DND-41 (cell line): Measurements from ENCODE around the gene SPINDOC.
A peak's percentile ranks its signal among the peaks of the same experiment; 100 is the strongest.

Experiments used
- ATAC-seq: fragments of 200-7000 bp; cut with Tn5 transposase; 3 replicates; pipeline ENCODE4 v1.9.1; 2021; ENCODE audit warnings: low read depth; ENCODE audit not compliant: insufficient read depth
- DNase-seq: peaks from one replicate; pipeline ENCODE4 v3.0.0-alpha.2; 2020
- H2AFZ ChIP-seq: 2 replicates; pipeline ENCODE4 v1.6.0; 2012; ENCODE audit warnings: low read depth, low read length
- H3K27ac ChIP-seq: 2 replicates; pipeline ENCODE4 v1.5.1; 2012; ENCODE audit warnings: low read length, inconsistent platforms
- H3K27me3 ChIP-seq: fragments of 200-600 bp; sonication (generic); 2 replicates; pipeline ENCODE4 v1.6.0; 2012; ENCODE audit warnings: low read length, mild to moderate bottlenecking, inconsistent platforms; ENCODE audit not compliant: insufficient read depth, poor library complexity
- H3K36me3 ChIP-seq: 2 replicates; pipeline ENCODE4 v1.5.1; 2012; ENCODE audit warnings: low read length, inconsistent platforms; ENCODE audit not compliant: insufficient read depth
- H3K4me1 ChIP-seq: 2 replicates; pipeline ENCODE4 v1.5.1; 2012; ENCODE audit warnings: mild to moderate bottlenecking, low read length; ENCODE audit not compliant: insufficient read depth
- H3K4me2 ChIP-seq: 2 replicates; pipeline ENCODE4 v1.6.0; 2012; ENCODE audit warnings: mild to moderate bottlenecking, moderate library complexity, low read length, inconsistent platforms; ENCODE audit not compliant: insufficient read depth
- H3K4me3 ChIP-seq, 2 experiments: fragments of 200-600 bp in 1 of 2; shearing (Covaris generic) in 1 of 2; 2 replicates each; pipeline ENCODE4 v1.5.1; 2012 to 2016; ENCODE audit warnings: inconsistent platforms in 2 of 2, low read length in 2 of 2, mild to moderate bottlenecking in 2 of 2, low read depth in 1 of 2, moderate library complexity in 1 of 2
- H3K79me2 ChIP-seq: 2 replicates; pipeline ENCODE4 v1.6.0; 2012; ENCODE audit warnings: low read length, inconsistent platforms; ENCODE audit not compliant: insufficient read depth
- H3K9ac ChIP-seq: 2 replicates; pipeline ENCODE4 v1.6.0; 2012; ENCODE audit warnings: low read depth, mild to moderate bottlenecking, inconsistent platforms, low read length, moderate library complexity
- H3K9me3 ChIP-seq: 2 replicates; pipeline ENCODE4 v1.5.1; 2012; ENCODE audit warnings: low read length, moderate library complexity, mild to moderate bottlenecking, inconsistent platforms; ENCODE audit not compliant: insufficient read depth, severe bottlenecking
- H4K20me1 ChIP-seq: 2 replicates; pipeline ENCODE4 v1.6.0; 2012; ENCODE audit warnings: low read length; ENCODE audit not compliant: insufficient read depth
- CTCF ChIP-seq: IDR thresholded peaks from 2 replicates; pipeline ENCODE4 v1.5.1; 2012; ENCODE audit warnings: borderline replicate concordance, low read length, moderate library complexity, mild to moderate bottlenecking; ENCODE audit not compliant: poor library complexity, severe bottlenecking; ENCODE audit errors: extremely low read depth
- EZH2 ChIP-seq: IDR thresholded peaks from 3 replicates; pipeline ENCODE4 v1.6.1; 2012; ENCODE audit warnings: borderline replicate concordance, low read depth, mild to moderate bottlenecking, moderate library complexity, low read length, inconsistent platforms; ENCODE audit not compliant: severe bottlenecking

SPINDOC gene

GRCh38 chr11:63813563-63814382 is 517 bp downstream of the SPINDOC start:
- H3K79me2 ChIP-seq = peaks cover 46% of the 10 kb centered on the region
- TF ChIP-seq CTCF = no peak
- TF ChIP-seq EZH2 = no peak
- H3K4me1 ChIP-seq = peaks cover 36% of the 10 kb centered on the region
- H4K20me1 ChIP-seq = peaks cover 36% of the 10 kb centered on the region
- H3K4me2 ChIP-seq = peak overlapping the region; percentile 75
- H2AFZ ChIP-seq = peak overlapping the region; percentile 92
- peak overlapping the region; percentile 88 for H3K27ac ChIP-seq
- DNase-seq (peak; percentile 69), ATAC-seq (peak; percentile 68)
- H3K36me3 ChIP-seq = peaks cover 40% of the 10 kb centered on the region
- no peaks in the 10 kb centered on the region for H3K27me3 ChIP-seq
- H3K4me3 ChIP-seq = peak overlapping the region; percentile 83 to 97
- H3K9me3 ChIP-seq = no peaks in the 10 kb centered on the region
- H3K9ac ChIP-seq = peak overlapping the region; percentile 92

DNA sequence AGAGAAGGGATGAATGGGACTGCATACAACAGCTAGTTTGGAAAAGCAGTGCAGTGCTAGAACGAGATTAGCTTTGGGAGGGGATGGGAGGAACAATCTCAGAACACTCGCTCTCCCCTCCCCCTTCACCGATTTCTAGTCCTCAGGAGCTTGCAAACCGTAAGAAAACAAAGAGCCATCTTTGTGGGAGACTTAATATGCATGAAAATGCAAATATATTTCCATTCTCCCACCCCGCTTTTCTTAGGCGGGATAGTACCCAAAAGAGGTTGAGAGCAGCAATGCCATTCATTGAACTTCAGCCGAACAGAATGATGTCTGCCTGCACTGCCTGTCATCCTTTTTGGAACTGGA is 1.1 kb downstream of the SPINDOC start:
- H2AFZ ChIP-seq = peak overlapping the region; percentile 92
- no peak for DNase-seq

DNA sequence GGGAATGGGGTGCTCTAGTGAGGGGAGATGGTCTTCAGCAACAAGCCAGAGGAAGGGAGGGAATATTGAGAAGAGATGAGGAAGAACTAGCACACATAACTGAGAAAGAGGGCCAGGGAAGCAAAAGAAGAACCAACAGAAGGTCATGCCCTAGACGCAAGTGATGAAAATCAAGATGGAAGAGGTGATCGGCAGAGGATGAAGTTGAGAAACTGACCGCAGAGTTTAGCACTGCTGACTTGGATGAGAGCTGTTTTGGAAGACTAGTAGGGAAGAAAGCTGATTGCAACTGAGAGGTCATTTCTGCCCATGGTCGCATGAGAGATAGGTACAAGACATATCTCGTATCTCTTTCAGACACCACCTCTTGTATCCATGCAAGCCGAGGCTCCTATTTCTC is 2.9 kb downstream of the SPINDOC start:
- peaks cover 61% of the 10 kb centered on the region for H3K36me3 ChIP-seq
- ATAC-seq (no peak), DNase-seq (no peak)
- no peaks in the 10 kb centered on the region for H3K9me3 ChIP-seq
- no peak overlapping the region for H2AFZ ChIP-seq
- H3K4me3 ChIP-seq = no peak overlapping the region
- peak overlapping the region; percentile 30; the same call in 1 of the 2 replicates for H3K4me2 ChIP-seq
- TF ChIP-seq CTCF (no peak), EZH2 (no peak)
- H3K9ac ChIP-seq = no peak overlapping the region
- no peak overlapping the region for H3K27ac ChIP-seq
- H4K20me1 ChIP-seq = peaks cover 36% of the 10 kb centered on the region
- H3K4me1 ChIP-seq = peaks cover 36% of the 10 kb centered on the region
- peaks cover 46% of the 10 kb centered on the region for H3K79me2 ChIP-seq
- H3K27me3 ChIP-seq = no peaks in the 10 kb centered on the region

More for the DNA sequence above, 1.1 kb downstream of the SPINDOC start:
- Histone ChIP-seq H3K4me1 (peaks cover 36% of the 10 kb centered on the region), H3K36me3 (peaks cover 46% of the 10 kb centered on the region), H3K27ac (peak overlapping the region; percentile 88), H4K20me1 (peaks cover 36% of the 10 kb centered on the region), H3K27me3 (no peaks in the 10 kb centered on the region), H3K79me2 (peaks cover 46% of the 10 kb centered on the region), H3K9me3 (no peaks in the 10 kb centered on the region), H3K4me3 (peak overlapping the region; percentile 83 to 97; a peak in 3 of 4 replicates), H3K9ac (peak overlapping the region; percentile 92), H3K4me2 (peak overlapping the region; percentile 75)
- TF ChIP-seq CTCF (no peak), EZH2 (no peak)
- ATAC-seq = peak; percentile 15; the same call in 2 of the 3 replicates
